Large intestine (tissue), 3 donors: ENCODE results near the gene CHIT1. TPM values are rescaled to one million over a fixed set of nuclear protein-coding genes. Genes with fewer than 3 reads are reported as not detected.
"Not testable (repeated sequence)": the region's sequence is repeated elsewhere in the genome, so short reads cannot be mapped to it uniquely, and the experiment has no call there.

ENCODE experiments used
- DNase-seq, 2 donors: peaks; one replicate each; pipeline versions ENCODE4 v3.0.0 to v3.0.0-alpha.2; 2013
- H3K27ac ChIP-seq: one replicate; pipeline ENCODE4 v1.5.1; 2013; ENCODE audit warnings: low read length
- H3K27me3 ChIP-seq: 2 replicates; pipeline ENCODE4 v1.6.1; 2013; ENCODE audit warnings: low read length; ENCODE audit not compliant: control insufficient read depth, insufficient read depth
- H3K36me3 ChIP-seq: 2 replicates; pipeline ENCODE4 v1.6.1; 2013; ENCODE audit warnings: low read length; ENCODE audit not compliant: control insufficient read depth, insufficient read depth
- H3K4me1 ChIP-seq: one replicate; pipeline ENCODE4 v1.6.1; 2013; ENCODE audit warnings: low read length; ENCODE audit not compliant: control insufficient read depth, insufficient read depth
- H3K4me3 ChIP-seq: one replicate; pipeline ENCODE4 v1.5.1; 2013; ENCODE audit warnings: low read length
- H3K9me3 ChIP-seq: one replicate; pipeline ENCODE4 v1.6.1; 2013; ENCODE audit warnings: mild to moderate bottlenecking, low read depth, low read length, moderate library complexity; ENCODE audit not compliant: control insufficient read depth
- WGBS: methylation state at CpG from one replicate; pipeline ENCODE4 v1.1.5; 2013; ENCODE audit warnings: low lambda C conversion rate; ENCODE audit not compliant: insufficient coverage; 5-methylcytosine and 5-hydroxymethylcytosine counted together
- polyA plus RNA-seq: library from polyadenylated mRNA; unstranded; fragments of 120-200 nt; gene quantifications from one replicate; pipeline ENCODE4 v1.2.1, GENCODE V29; 2013

Gene CHIT1
- polyA plus RNA-seq, 1 donor = 0.18 TPM

DNA sequence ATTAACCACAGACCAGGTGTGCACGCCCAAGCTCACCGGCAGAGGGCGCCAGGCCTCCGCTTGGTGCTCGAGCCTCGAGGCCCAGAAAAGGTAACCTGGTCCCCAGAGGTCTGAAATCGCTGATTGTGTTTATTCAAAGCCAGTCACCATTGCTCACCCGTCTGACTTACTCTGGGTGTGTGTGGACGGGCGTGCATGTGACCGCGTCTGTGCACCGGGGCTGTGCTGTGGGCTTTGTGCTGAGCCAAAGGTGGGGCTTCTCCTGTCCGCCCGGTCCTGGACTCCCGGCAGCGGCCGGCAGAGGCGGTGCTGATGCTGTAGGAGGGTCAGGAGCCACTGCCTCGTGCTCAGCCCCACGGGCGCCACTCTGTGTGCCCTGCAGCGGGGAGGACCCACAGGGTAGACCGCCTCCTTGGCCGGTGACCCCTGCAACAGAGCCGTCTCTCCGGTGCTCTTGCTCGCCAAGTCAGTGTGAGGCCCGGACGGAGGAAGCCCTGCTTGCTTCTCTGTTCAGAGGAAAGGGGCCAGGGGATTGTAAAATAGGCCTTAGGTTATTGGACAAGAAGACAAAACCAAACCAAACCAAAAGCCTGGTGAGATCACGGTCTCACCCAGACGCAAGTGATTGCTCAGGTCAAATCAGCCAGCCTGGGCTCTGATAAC, 43.9 kb upstream of the CHIT1 start:
- Histone ChIP-seq H3K27me3 (no peaks in the 10 kb centered on the region), H3K4me3 (peak overlapping the region; percentile 23), H3K36me3 (no peaks in the 10 kb centered on the region), H3K27ac (peak overlapping the region; percentile 55), H3K4me1 (peaks cover 44% of the 10 kb centered on the region), H3K9me3 (no peaks in the 10 kb centered on the region)
- WGBS = no CpG with 5 or more reads among the region's 32 CpGs
- DNase-seq = peak; percentile 89 to 91

DNA sequence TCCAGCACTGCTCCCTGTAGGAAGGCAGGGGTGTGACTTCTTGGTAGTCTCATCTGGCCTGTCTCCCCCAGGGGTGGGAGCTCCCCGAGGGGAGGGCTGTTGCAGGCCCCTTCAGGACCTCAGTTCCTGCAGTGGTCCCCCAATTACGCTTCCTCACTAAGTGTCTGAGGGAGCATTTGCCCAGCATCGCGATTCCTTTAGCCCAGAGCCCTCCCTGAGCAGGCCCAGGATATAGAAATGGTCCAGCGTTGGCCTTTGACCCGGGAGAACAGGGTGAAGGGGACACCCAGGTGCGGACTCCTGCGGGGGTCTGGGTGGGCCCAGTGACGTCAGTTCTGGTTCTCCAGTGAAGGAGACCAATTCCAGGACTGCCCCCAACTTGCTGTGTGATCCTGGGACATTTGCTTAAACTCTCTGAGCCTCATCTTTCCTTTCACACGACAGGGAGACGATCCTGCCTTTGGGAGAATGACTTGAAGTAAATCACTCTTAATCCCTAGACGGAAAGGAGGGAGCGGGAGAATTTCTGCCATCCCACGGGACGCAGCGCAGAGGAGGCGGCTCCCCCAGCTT, 43.2 kb upstream of the CHIT1 start:
- Histone ChIP-seq H3K9me3 (no peaks in the 10 kb centered on the region), H3K36me3 (no peaks in the 10 kb centered on the region), H3K4me3 (no peak overlapping the region), H3K27me3 (no peaks in the 10 kb centered on the region), H3K27ac (no peak overlapping the region), H3K4me1 (peaks cover 39% of the 10 kb centered on the region)
- no peak for DNase-seq
- 48% methylated on average over 5 of the region's 17 CpGs for WGBS

- H3K4me1 ChIP-seq = peaks cover 42% of the 10 kb centered on the region
- H3K36me3 ChIP-seq = no peaks in the 10 kb centered on the region
- H3K9me3 ChIP-seq = no peaks in the 10 kb centered on the region
- H3K4me3 ChIP-seq = no peak overlapping the region
- WGBS = 30% methylated on average over 2 of the region's 6 CpGs
- no peaks in the 10 kb centered on the region for H3K27me3 ChIP-seq
- peak in 1 of 2 donors; percentile 45 for DNase-seq
- no peak overlapping the region for H3K27ac ChIP-seq
These were observed 42.6 kb upstream of the CHIT1 start for GRCh38 chr1:203271962-203272632.

- H3K4me1 ChIP-seq = peaks cover 42% of the 10 kb centered on the region
- WGBS = no CpG with 5 or more reads among the region's 8 CpGs
- DNase-seq = peak; percentile 74
- H3K9me3 ChIP-seq = no peaks in the 10 kb centered on the region
- no peak overlapping the region for H3K4me3 ChIP-seq
- H3K36me3 ChIP-seq = no peaks in the 10 kb centered on the region
- H3K27me3 ChIP-seq = no peaks in the 10 kb centered on the region
- H3K27ac ChIP-seq = no peak overlapping the region
These were observed 41.7 kb upstream of the CHIT1 start for GRCh38 chr1:203271018-203271743.

- Histone ChIP-seq H3K27ac (no peak overlapping the region), H3K9me3 (no peaks in the 10 kb centered on the region), H3K36me3 (no peaks in the 10 kb centered on the region), H3K27me3 (no peaks in the 10 kb centered on the region), H3K4me3 (no peak overlapping the region), H3K4me1 (peaks cover 39% of the 10 kb centered on the region)
- WGBS = no CpG with 5 or more reads among the region's 4 CpGs
- DNase-seq = no peak
These were observed 41.0 kb upstream of the CHIT1 start for GRCh38 chr1:203270448-203270847.

- no peak overlapping the region for H3K27ac ChIP-seq
These were observed 40.2 kb upstream of the CHIT1 start for GRCh38 chr1:203269654-203270020.

DNA sequence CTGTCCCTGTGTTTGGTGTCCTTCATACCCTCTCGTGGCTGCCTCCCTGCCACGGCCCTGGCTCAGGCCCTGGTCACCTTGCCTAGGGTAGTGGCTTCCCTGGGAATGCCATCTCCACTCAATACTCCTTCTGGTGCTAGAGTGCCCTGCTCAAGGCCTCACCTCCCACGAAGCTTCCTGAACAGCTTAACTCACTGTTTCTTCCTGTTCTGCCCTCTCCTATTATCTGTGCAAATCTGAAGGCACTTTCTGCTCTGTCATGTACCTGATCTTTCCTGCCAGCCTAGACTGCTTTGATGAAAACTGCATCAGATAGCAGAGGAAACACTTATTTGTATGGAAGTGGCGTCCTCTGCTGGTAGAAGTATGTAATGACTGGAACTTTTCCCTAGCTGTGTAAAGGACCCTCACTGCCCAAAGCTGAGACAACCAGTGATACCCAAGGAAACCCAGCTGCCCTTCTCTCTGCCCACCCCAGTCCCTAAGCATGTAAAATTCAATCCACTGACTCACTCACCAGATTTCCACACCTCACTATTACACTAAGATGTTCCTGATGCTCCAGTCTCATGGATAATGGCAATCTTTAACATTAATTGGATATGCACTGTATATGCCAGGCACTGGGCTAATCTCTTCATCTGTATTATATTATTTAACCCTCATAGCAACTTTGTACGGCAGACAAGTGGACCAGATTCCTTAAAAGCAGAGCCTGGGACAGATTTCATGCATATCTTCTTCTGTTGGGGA, 39.6 kb upstream of the CHIT1 start:
- Histone ChIP-seq H3K36me3 (no peaks in the 10 kb centered on the region), H3K4me3 (no peak overlapping the region), H3K27me3 (no peaks in the 10 kb centered on the region), H3K27ac (no peak overlapping the region), H3K4me1 (peaks cover 28% of the 10 kb centered on the region), H3K9me3 (no peaks in the 10 kb centered on the region)
- DNase-seq = peak; percentile 55 to 60
- 29% methylated on average over 1 of the region's 5 CpGs for WGBS

More at GRCh38 chr1:203269654-203270020, 40.2 kb upstream of the CHIT1 start:
- no CpG with 5 or more reads among the region's 5 CpGs for WGBS
- Histone ChIP-seq H3K27me3 (no peaks in the 10 kb centered on the region), H3K4me1 (peaks cover 34% of the 10 kb centered on the region), H3K4me3 (no peak overlapping the region), H3K36me3 (no peaks in the 10 kb centered on the region), H3K9me3 (no peaks in the 10 kb centered on the region)
- DNase-seq = no peak

- no peak for DNase-seq
- Histone ChIP-seq H3K27ac (peak overlapping the region; percentile 65), H3K36me3 (no peaks in the 10 kb centered on the region), H3K27me3 (peaks cover 4% of the 10 kb centered on the region), H3K4me1 (peaks cover 19% of the 10 kb centered on the region), H3K9me3 (no peaks in the 10 kb centered on the region), H3K4me3 (peak overlapping the region; percentile 73)
- no CpG with 5 or more reads among the region's 15 CpGs for WGBS
These were observed 38.4 kb upstream of the CHIT1 start for GRCh38 chr1:203267912-203268311.

- no CpG with 5 or more reads among the region's 20 CpGs for WGBS
- Histone ChIP-seq H3K4me3 (peak overlapping the region; percentile 73), H3K9me3 (no peaks in the 10 kb centered on the region), H3K4me1 (peaks cover 14% of the 10 kb centered on the region), H3K27me3 (peaks cover 4% of the 10 kb centered on the region), H3K27ac (peak overlapping the region; percentile 65), H3K36me3 (no peaks in the 10 kb centered on the region)
- peak; percentile 81 to 89 for DNase-seq
These were observed 37.9 kb upstream of the CHIT1 start for GRCh38 chr1:203267347-203267846.

- no CpG with 5 or more reads among the region's 5 CpGs for WGBS
These were observed 36.7 kb upstream of the CHIT1 start for GRCh38 chr1:203266140-203266539.

More at GRCh38 chr1:203266140-203266539, 36.7 kb upstream of the CHIT1 start:
- not testable (repeated sequence) for H3K27me3 ChIP-seq, DNase-seq, H3K4me1 ChIP-seq, H3K9me3 ChIP-seq, H3K4me3 ChIP-seq, H3K36me3 ChIP-seq, H3K27ac ChIP-seq
